Astrocyte of the spinal cord (primary cell): ENCODE measurements around the gene TAF11.
"Not testable (repeated sequence)": the region's sequence is repeated elsewhere in the genome, so short reads cannot be mapped to it uniquely, and the experiment has no call there.

Source experiments
- DNase-seq: peaks from one replicate; pipeline ENCODE4 v3.0.0; 2011; ENCODE audit warnings: low read depth, low spot score
- H3K4me3 ChIP-seq: 2 replicates; pipeline ENCODE4 v1.5.1; 2011; ENCODE audit warnings: low read depth, mild to moderate bottlenecking, low read length, moderate library complexity
- CTCF ChIP-seq: IDR thresholded peaks from 2 replicates; pipeline ENCODE4 v1.5.1; 2012; ENCODE audit warnings: low read depth, mild to moderate bottlenecking, low read length, inconsistent platforms
- in situ Hi-C: cut with HindIII; loops from 2 replicates; pipeline ENCODE4 v1.10.0; 2017; ENCODE audit warnings: low sequenced_read_pairs

Gene TAF11

GRCh38 chr6:34894693-34895092, 6.9 kb upstream of the TAF11 start:
- no peak overlapping the region for H3K4me3 ChIP-seq
- in situ Hi-C loops = no loop called here
- TF ChIP-seq CTCF = no peak
- DNase-seq = no peak

DNA sequence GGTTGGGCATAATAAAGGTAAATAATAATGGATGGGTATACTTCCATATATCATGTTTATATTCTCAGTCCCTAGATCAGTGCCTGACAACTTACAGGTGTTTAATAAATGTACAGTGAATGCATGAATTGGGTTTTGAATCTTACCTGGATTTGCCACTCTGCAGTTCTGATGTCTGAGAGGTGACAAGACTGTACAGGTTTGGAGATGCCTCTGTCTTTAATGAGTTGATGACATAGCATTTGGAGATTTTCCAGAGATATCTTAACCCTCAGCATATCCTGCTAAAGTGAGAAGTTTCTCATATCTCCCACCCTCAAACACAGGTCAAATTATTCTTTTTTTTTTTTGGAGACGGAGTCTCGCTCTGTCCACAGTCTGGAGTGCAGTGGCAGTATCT, 3.5 kb upstream of the TAF11 start:
- H3K4me3 ChIP-seq = no peak overlapping the region
- no peak for DNase-seq
- no peak for TF ChIP-seq CTCF
- in situ Hi-C loops = no loop called here

DNA sequence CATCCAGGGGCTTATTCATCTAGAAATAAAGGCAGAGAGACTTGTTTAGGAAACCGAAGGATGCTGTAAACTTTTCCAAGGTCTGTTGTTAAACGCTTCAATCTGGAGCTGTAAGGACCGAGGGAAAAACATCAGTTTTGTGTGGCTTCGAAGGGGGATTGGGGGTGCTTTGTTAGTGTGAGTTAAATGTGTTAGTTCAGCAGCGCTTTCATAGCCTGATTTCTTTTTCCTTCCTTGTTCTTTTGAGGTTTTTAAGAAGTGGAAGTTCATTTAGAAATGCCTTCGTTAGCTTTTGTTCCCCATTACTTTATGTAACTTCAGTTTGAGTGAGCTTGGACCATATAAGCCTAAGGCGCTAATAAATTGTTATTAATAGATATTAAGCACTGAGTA, 2.7 kb upstream of the TAF11 start:
- H3K4me3 ChIP-seq = peak overlapping the region; percentile 68
- DNase-seq = no peak
- in situ Hi-C loops = no loop called here
- no peak for TF ChIP-seq CTCF

DNA sequence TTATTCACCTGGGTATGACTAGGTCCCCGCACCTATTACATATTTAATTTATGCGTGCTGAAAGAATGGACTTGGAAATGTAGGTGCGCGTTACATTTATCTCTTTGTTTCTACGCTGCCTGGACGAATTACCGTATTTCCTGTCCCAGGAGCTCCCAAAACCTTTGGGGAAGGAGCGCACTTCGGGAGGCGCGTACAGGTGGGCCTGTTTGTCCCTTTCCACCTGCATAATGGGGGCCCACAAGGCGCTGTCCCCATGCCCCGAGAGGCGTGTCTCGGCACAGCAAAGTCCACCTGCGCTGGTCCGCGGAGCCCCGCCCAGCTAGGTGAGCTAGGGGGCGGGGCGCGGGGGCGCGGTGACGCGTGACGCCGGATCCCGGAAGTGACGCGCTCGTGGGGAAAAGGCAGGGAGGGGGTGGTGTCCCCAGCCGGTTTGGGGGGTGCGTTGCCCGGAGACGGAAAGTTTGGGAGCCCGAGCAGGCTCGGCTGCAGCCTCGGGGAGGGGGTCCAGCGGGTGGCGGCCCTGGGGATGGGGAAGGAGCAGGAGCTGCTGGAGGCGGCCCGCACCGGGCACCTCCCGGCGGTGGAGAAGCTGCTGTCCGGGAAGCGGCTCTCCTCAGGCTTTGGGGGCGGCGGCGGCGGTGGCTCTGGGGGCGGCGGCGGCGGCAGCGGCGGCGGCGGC, 1.2 kb upstream of the TAF11 start, which contains the start of gene ANKS1A:
Gene ANKS1A, plus strand, starts transcription at position 382 of the 682 bp plus-strand sequence. Its CDS starts 148 bp downstream, at position 530.
- in situ Hi-C loops = no loop called here
- TF ChIP-seq CTCF = no peak
- DNase-seq = peak; percentile 43
- H3K4me3 ChIP-seq = peak within 1 kb of the TSS; percentile 68

GRCh38 chr6:34888514-34888856, 643 bp upstream of the TAF11 start:
- H3K4me3 ChIP-seq = peak overlapping the region; percentile 68
- TF ChIP-seq CTCF = no peak
- peak; percentile 13 for DNase-seq
- in situ Hi-C loops = no loop called here

DNA sequence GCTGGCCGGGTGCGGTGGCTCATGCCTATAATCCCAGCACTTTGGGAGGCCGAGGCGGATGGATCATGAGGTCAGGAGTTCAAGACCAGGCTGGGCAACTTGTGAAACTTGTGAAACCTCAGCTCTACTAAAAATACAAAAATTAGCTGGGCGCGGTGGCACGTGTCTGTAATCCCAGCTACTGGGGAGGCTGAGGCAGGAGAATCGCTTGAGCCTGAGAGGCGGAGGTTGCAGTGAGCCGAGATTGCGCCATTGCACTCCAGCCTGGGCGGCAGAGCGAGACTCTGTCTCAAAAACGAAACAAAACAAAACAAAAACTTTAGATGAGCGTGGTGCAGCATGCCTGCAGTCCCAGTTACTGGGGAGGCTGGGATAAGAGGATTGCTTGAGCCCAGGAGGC, 2.0 kb downstream of the TAF11 start:
- H3K4me3 ChIP-seq, in situ Hi-C loops, DNase-seq: not testable (repeated sequence)

DNA sequence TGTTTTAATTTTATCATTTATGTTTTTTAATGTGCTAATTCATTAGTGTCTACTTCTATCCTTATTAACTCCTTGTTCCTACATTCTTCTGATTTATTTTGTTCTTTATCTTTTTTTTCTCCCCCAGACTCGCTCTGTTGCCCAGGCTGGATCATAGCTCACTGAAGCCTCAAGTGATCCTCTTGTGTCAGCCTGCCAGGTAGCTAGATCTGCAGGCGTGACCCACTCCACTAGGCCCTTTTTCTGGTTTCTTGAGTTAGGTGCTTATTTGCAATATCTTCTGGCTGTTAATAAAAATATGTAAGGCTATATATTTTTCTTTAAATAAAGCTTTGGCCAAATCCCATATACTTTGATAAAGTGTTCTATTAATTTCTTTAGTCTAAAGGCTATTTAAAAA, 2.8 kb downstream of the TAF11 start:
- H3K4me3 ChIP-seq = no peak overlapping the region

GRCh38 chr6:34884073-34884472, 3.8 kb downstream of the TAF11 start:
- DNase-seq, H3K4me3 ChIP-seq, in situ Hi-C loops: not testable (repeated sequence)

More for the DNA sequence above, 2.8 kb downstream of the TAF11 start:
- in situ Hi-C loops = no loop called here
- TF ChIP-seq CTCF = no peak
- DNase-seq = no peak
